HT1080 (cell line): ENCODE measurements around the gene RASL11B. TPM values are rescaled to one million over a fixed set of nuclear protein-coding genes. Genes with fewer than 3 reads are reported as not detected.

Experiments
- DNase-seq: peaks from one replicate; pipeline ENCODE4 v3.0.0-alpha.2; 2015; ENCODE audit warnings: low read depth
- total RNA-seq: library from RNA; depleted of rRNA; stranded (reverse); fragments of >200 nt; shearing (Covaris generic); gene quantifications from 2 replicates; pipeline ENCODE4 v1.2.3, GENCODE V29; 2014

RASL11B gene
- total RNA-seq, 1 experiment from 2014 or later, result not detected

DNA sequence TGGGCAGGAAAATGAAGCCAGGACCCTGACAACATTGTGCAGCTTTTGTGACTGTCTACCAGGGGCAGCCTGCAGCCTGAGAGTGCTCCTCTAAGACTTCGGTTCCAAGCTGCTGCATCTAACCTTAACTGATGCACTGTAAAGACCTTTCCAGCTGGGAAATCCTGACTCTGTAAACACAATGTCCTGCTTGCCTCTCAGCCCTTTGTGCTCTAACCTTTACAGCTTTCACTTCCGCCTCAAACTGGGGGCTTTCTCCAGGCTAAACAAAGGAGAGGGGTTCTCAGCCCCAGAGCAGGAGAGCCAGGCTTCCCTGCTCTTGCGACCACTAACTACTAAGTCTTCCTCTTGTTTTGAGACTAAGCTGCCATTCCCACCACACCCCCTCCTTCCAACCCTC, 19.3 kb upstream of the RASL11B start:
- DNase-seq, result no peak

DNA sequence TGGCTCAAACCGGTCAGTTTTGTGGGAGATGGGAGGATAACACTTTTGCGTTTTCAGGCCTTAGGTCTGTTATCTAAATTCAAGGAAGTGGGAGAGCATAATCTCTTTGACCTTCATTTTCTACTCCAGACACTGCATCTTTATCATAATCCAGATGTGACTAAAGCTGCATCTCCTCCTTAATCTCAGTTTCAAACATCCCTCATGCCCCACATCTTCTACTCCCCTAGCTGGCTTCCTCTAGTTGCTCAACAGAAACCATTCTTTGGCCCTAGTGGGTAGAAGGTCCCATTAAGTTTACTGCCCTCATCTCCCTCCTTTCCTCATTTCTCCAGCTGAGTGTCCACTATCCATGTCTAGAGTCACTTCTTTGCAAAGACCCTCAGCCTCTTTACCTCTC, 18.8 kb upstream of the RASL11B start:
- no peak for DNase-seq

DNA sequence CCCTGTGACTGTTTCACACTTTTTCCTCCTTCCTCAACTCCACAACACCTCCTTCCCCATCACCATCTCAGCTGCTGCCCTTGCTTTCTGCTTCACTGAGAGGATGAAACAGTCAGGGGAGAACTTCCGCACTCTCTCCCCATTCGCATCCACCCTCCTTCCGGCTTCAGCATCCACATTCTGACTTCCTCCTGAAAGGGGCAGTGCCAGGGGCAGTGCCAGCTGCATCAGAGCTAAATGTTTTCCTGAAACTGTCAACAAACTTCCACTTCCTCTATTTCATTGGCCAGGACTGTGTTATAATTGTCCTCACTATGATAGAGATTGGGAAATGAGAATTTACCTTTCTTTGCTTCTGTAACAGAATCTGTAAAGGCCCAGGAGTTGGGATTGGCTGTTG, 18.2 kb upstream of the RASL11B start:
- no peak for DNase-seq

DNA sequence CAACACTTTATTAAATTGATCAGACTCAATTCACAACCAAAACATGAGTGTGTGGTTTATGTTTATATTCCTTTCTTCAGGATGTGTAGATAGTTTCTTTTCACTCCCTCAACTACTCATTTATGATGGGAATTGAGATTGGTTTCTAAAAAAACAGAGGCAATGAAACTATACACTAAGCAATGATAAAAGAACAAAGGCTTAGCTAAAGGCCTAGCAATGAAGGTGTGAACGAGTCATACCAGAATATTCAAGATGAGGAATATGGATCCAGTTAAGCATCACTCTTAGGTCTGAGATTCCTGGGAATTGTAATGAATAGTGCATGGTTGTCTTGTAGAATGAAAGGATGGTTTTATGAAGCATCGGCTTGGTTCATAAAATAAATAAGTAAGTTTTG, 17.5 kb upstream of the RASL11B start:
- DNase-seq, result no peak

DNA sequence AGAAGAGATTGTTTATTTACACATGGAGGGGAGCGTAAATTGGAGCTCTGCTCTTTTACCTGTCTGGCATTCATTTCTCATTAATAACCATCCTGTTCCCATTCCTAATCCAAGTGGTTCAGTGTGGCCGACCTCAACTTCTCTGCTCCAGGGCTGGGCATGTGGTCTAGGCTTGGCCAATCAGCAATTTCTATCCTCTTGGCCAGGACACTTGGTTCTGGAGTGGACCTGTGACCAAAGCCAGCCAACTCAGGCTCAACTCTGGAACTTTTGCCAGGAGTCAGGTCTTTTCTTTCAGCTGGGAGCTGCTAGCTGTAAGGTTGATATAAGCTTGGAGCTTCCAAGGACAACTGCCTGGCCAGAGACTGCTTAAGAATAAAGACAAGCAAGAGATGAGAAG, 15.6 kb upstream of the RASL11B start:
- DNase-seq, result no peak

DNA sequence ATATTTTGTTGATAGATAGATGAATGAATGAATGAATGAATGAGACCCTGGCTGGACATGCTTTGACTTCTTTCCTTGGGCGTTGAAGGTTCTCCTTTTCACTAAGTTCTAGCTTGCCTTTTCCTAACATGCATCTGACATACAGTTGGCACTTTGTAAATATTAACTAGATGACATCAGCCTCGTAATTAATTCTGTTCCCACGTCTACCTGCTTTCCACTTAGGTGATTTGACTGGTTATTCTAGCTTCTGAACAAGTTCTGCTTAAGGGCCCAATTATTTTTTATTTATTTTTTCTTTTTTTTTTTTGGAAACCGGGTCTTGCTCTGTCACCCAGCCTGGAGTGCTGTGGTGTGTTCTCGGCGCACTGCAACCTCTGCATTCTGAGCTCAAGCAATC, 13.9 kb upstream of the RASL11B start:
- DNase-seq, result no peak

DNA sequence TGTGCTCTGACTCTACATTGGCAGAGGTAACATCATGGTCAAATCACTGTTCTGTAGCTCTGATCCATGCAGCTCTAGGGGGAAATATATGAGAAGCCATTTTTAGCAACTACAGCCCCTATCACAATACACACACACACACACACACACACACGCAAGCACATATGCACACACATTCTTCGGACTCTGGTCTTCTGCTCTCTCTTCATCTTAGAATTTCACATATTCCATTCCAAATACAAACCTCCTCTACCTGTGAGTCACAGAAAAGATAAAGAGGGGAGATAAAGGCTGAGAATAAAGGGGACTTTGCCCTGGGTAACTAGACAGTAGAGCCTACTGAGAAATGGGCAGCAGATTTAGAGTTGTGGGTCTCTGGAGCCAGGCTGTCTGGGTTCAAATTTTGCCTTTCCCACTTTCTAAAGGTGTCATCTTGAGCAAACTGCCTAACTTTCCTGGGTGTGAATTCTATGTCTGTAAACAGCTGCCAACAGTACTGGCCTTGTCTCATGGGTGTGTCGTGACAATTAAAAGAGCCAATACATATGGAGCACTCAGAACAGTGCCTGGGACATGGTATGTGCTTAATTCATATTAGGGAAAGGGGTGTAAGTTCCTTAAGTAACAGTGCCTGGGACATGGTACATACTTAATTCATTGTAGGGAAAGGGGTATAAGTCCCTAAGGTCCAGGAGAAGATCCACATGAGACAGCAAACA, 11.6 kb upstream of the RASL11B start:
- no peak for DNase-seq

DNA sequence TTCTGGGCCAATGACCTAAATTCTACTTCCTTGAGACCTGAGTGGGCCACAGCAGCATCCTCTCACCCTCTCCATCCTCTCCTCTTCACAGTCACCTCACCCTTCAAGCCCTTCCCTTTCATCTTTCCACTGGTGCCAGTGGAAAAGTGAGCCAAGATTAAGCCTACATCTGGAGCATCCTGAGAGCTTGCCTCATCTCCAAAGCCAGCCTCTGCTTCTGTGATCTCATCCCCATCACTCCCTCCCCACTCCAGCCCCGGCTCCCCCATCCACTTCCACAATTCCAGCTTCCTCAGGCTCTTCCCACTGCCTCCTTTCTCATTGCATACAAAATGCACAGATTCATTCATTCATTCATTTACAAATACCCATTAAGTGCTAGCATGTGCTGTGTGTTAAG, 10.1 kb upstream of the RASL11B start:
- no peak for DNase-seq

DNA sequence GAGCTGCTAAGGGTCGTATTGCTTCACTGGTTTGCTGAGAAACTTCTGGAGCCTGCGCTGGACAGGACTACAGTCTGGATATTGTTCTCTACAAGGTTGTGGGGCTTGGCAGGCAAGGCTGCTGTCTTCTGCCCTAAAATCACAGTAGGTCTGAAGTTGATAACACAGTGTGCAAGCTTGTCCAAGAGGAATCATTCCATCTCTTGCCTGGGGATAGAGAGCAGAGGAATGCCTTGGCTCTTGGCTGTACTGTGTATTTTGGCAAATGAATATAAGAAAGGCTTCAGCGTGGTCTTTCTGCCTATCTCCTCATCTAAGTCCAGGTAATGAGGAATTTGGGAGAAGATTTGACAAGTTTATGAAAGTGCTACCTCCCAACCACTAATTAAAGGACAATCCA, 9.4 kb upstream of the RASL11B start:
- no peak for DNase-seq

DNA sequence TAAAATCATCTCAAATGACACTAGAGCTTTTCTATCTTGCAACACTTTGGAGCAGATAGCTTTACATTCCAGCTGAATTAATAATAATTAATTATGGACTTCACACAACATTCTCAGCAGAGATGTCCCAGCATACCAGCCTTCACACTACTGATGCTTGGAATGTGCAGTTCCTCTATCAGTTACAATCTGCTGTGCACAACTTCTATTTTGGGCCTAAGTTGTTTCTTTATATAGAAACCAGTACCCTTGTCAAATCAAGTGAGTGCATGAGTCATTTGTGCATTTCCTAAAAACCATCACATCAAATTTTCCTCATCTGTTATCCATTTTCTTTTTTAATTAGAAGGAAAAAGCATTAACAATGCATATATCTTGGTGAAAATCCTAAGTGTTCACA, 8.8 kb upstream of the RASL11B start:
- no peak for DNase-seq

DNA sequence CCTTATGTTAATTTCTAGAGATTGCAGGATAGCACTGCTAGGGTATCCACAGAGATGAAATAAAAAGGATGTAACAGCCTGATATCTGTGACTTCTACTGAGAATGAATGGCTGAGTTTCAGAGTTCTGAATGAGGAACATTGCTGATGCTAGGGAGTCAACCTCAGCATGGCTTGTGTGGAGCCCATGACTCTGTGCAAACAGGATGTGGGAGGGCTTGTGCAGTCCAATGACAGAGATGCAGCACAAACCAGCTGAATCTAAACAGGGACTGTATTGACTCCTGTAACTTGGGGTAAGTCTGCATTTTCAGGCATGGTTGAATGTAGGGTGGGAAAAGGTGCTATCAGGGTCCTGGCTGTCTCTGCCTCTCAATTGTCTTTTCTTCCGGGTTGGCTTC, 5.3 kb upstream of the RASL11B start:
- no peak for DNase-seq

DNA sequence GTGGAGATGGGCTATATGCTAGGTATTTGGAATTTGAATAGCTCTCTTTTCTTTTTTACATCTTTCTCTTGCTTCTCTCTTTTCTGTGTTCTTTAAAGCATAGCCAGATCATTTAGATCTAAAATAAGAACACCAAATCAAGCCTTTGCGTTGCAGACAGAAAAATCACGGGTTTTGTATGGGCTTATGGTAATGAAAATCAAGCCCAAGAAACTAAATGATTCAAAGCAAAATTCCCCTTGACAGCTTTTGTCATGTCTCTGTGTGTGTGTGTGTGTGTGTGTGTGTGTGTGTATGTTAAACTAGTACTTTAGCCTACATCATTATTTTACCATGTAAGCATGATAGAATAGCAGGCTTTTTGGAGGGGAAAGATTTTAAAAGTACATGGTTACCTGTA, 1.8 kb upstream of the RASL11B start:
- DNase-seq, result no peak

DNA sequence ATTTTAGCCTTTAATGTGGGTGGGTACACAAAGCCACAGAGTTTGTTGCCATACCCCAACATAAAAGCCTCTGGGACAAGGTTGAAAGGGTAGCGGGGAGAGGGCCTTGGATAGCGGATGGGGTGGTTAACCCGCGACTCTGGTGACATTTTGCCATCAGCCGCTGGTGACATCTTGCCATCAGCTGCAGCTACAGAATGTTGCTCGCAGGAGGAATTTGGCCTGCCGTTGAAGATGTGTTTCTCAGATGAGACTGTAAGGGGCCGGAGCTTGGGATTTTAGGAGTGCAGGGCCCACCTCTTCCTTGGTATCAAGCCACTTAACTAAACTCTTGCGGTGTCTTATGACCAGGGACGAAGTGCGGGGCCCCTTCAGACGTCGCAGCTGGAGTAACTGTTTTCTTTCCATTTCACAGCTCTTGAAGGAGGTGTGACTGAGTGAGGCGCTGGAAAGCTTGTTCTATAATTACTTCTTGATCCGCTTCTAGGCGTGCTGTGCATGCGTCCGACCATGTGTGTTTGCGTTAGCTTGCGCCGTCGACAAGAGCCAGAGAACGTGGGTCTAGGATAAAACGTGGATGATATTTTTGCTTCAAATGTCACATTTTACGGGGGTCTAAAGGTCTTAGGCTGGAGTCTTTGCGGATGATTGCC, 820 bp upstream of the RASL11B start:
- DNase-seq, result no peak

DNA sequence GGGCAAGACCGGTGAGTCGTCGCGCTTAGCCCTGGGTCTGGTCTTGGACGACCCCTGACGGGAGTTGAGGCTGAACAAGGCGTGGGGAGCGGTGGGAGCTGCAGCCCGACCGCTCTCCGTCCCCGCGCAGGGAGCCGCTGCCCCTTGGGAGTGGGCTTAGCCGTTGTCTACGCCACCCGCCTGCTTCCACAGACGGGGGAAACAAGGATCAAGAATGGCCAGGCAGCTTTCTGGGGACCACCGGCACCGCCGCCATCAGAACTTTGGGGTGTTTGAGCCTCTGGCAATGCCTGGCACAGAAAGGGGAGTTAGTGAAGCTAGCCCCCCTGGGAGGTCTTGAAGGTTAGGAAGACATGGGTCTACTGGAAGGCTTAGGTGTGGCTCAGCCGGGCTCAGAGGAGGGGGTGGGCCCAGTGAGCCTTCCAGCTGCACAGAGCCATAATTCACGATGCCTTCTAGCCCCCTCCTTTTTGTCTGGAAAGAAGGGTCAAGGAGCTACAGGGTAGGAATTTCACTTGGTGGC, 583 bp downstream of the RASL11B start:
- DNase-seq, result no peak

DNA sequence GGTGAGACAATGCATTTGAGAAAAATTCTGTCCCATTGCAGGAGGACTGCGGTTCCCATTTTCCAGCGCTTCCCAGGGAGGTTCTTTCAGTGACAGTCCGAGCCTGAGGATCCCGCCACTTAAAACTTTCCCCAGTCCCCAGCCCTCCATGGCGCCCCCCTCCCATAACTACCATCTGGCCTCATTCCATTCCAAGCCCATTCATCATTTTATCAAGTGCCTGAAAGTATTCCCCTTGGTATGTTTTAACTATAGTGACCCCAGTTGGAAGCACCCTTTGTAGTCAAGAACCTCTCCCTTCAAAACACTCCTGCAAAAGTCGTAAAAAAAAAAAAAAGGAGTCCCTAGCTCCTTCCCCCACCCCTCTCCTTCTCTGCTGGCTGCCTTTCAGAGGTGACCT, 1.2 kb downstream of the RASL11B start:
- DNase-seq, result no peak

DNA sequence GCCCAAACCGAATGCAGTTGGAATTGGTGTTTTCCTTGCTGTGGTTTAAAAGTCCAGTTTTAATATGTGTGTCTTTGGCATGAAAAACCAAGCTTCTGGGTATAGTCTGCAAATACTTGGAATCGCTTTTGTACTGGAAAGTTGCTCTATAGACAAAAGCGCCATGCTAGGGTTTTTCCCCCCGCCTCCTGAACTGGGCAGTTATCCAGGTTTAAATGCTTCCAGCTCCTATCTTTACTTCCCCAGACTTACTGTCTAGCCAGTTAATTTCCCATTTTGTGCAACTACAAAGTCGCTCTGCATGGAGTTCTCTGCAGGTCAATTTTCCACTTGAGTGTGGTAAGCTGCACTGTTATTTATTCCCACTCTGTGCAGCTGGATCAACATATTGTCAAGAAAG, 2.7 kb downstream of the RASL11B start:
- no peak for DNase-seq

DNA sequence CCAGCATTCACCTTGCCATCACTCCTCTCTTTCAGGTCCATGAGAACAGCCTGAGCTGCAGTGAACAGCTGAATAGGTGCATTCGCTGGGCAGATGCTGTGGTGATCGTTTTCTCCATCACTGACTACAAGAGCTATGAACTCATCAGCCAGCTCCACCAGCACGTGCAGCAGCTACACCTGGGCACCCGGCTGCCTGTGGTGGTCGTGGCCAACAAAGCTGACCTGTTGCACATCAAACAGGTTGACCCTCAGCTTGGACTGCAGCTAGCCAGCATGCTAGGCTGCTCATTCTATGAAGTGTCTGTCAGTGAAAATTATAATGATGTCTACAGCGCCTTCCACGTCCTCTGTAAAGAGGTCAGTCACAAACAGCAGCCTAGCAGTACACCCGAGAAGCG, 3.2 kb downstream of the RASL11B start:
- no peak for DNase-seq

DNA sequence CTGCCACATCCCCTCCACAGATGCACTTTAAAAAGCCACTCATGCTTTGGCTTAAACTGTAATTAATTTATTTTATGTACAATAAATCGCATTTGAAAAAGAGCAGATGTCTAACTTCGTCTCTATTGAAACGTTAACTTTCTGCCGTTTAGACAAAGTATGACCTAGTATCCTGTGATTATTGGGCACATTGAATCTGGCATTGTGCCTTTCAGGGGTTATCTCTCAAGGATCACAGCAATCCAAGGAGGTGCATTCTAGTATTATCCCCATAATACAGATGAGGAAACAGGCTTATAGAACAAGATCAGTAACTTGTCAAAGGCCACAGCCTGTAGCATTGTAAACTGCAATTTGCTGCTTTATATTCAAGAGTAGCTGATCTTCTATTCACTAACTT, 4.6 kb downstream of the RASL11B start:
- DNase-seq, result no peak

DNA sequence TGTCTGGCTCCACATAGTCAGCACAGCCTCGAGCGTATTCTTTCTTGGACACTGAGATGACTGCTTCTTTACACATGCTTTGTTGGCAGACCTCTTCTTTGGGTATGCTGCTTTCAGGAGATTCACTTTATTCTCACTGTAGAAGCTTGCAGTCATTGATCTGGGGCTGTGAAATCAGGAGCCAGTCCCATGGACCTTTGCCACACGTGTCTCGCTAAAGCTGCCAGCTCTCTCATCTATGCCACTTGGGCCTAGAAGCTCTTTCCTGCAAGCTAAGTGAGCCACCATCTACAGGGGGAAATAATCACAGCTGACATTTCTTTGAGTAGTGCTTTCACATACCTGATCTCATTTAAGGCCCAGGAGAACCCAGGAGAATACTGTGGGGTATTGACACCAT, 5.0 kb downstream of the RASL11B start:
- DNase-seq, result no peak

DNA sequence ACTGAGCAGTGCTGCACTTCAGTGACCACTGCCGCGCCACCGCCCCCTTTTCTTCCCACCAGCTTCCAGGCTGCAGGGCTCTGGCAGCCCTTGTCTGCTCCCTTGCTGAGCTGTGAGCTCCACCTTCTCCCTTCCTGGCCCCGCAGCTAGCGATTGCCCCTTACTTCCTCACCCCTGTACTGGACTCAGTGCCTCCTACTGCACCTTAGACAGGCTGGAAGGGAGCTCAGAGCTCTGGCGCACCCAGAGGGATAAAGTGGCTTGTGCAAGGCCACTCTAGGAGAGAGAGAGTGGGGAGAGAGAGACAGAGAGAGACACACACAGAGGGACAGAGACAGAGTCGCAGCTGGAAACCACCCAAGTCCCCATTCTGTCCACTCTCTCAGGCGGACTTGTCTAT, 6.0 kb downstream of the RASL11B start:
- DNase-seq, result no peak

DNA sequence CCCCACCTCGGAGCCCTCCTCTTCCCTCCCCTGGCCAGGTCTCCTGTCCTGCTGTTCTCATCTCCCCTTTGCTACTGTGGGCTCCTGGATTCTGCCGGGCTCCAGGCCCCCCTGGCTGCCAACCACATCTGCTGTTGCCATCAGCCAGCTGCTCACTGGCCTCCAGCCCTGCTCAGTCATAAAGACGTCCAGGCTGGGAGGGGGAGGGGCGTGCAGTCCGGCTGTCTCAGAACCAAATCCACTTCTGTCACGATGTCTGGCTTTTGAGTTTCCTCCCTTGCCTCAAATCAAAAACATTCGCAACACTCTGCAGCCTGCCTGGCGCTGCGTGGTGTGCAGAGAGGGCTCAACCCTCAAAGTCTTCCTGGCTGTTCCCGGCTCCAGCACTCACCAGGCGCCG, 7.1 kb downstream of the RASL11B start:
- no peak for DNase-seq

DNA sequence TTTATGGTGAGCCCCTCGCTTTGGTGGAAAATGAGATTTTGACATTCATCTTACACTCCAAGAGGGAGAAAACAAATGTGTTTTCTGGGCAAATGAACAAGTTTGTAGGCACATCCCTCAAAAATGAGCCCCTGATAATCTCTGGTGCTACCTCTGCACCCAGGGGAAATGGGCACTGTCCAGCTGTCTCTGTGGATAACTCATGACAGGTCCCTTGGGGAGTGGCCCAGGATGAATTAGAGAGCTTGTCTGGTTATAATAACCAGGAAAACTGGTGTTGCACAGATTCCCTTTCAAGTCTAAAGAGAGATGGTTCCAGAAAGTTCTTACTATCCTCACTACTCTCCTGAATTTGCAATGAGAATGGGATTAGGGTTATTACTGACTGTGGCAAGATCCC, 7.5 kb downstream of the RASL11B start:
- no peak for DNase-seq

DNA sequence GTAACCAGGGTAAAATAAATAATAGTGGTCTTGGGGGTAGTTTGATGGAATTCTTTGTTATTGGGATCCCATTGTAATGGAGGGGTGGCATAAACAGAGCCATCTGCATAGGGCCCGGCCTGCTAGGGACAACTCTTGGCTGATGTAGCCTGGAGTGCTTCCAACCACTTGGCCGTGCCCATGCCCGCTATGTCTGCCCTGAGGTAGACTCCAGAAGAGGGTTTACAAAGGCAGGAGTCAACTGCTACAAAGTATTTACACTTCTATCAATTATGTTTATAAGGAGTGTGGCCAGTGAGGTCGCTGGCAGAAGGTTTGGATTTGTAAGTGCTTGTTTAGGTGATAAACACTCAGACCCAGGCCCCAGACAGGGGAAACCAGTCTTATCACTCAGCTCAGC, 8.1 kb downstream of the RASL11B start:
- no peak for DNase-seq
